A549 (cell line): ENCODE results near the gene DDX25.

ENCODE experiments used
- CTCF ChIP-seq: fragments of >200 bp; sonication (Bioruptor Twin); formaldehyde crosslinking; IDR thresholded peaks from 3 replicates; pipeline ENCODE4 v1.5.1; 2016
- HDAC2 ChIP-seq: fragments of 200-600 bp; sonication (generic); IDR thresholded peaks from 2 replicates; pipeline ENCODE4 v1.6.1; 2016
- MAZ ChIP-seq: fragments of 150-350 bp; IDR thresholded peaks from 2 replicates; pipeline ENCODE4 v1.6.1; 2014; ENCODE audit warnings: antibody characterized with exemption, low read depth, low read length, borderline replicate concordance
- NFE2L2 ChIP-seq: fragments of 150-350 bp; conservative IDR thresholded peaks from 2 replicates; pipeline ENCODE4 v1.6.1; 2014; ENCODE audit warnings: low read length
- RAD21 ChIP-seq, 2 experiments: fragments of >200 bp in 1 of 2; sonication (Bioruptor Twin) in 1 of 2; formaldehyde crosslinking in 1 of 2; IDR thresholded peaks in 1 of 2; conservative IDR thresholded peaks in 1 of 2; 2 replicates in 1 of 2; 3 replicates in 1 of 2; pipeline ENCODE4 v1.6.1; 2012 to 2018; ENCODE audit warnings: inconsistent platforms in 1 of 2
- ZSCAN20 ChIP-seq: fragments of 250-450 bp; sonication (Bioruptor Pico); IDR thresholded peaks from 2 replicates; pipeline ENCODE4 v1.8.0; 2022; ENCODE audit warnings: mild to moderate bottlenecking, moderate library complexity

- TF ChIP-seq HDAC2: no peak
- no peak for TF ChIP-seq MAZ
- TF ChIP-seq CTCF: no peak
- no peak for TF ChIP-seq ZSCAN20 (CRISPR knock-in tag)
- TF ChIP-seq NFE2L2: no peak
- TF ChIP-seq RAD21 (conservative IDR thresholded peaks at IDR 0.05 in 1 of 2, IDR thresholded peaks at IDR 0.05 in 1 of 2): no peak
These were observed 11.3 kb upstream of the DDX25 start for GRCh38 chr11:125892994-125893393.
